HL-60/S4 treated with retinoic acid at 250 ng/mL for 4 days and 3 days (cell line): Measurements from ENCODE around the gene RANBP2.

Experiments
- in situ Hi-C: fragments of 300-500 bp; cut with MboI; formaldehyde crosslinking; loops from 2 replicates; pipeline ENCODE4 v1.7.0; 2022; ENCODE audit warnings: low sequenced_read_pairs

Gene RANBP2

DNA sequence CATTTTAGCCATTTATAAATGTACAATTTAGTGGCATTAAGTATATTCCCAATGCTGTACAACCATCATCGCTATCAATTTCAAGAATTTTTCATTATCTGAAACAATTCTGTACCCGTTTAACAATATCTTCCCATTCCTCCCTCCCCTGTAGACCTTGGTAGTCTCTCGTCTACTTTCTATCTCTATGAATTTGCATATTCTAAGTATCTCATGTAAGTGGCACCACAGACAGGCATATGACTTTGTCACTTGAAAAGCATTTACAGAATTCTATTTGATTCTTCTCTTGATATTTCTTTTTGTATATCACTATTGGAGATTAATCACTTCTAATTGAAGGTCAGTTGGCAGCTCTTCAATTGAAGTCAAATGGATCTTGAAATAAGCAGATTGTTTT lies 115.3 kb downstream of the RANBP2 start:
- in situ Hi-C loops: no loop called here

DNA sequence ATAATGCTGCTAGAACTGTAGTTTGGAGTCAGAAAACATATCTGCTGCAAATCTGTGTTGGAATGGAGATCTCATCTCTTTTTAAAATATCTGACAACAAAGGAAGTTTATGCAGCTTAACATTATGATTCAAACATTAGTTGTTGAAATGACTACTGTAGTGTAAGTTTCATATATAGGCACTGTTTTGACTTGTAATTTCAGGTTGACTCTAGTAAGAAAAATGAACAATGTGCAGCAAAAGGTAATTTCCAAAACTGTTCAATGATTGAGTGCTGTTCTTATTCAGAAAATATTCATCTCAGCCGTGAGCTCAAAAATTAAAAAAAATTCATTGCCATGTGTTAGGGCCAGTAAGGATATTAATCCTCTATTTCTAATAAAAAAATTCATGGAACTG lies 115.8 kb downstream of the RANBP2 start:
- in situ Hi-C loops: no loop called here
